HL-60 (cell line): ENCODE results near the gene PPHLN1.

Experiments used
- DNase-seq, 2 experiments: peaks; one replicate each; pipeline ENCODE4 v3.0.0-alpha.2; 2010 to 2020; ENCODE audit warnings: low read depth in 1 of 2, low spot score in 1 of 2
- H3K27ac ChIP-seq: fragments of 250-450 bp; sonication (Bioruptor Pico); replicated peaks from 2 replicates; pipeline ENCODE4 v1.5.1; 2020; ENCODE audit warnings: mild to moderate bottlenecking, moderate library complexity
- H3K27me3 ChIP-seq: fragments of 250-450 bp; sonication (Bioruptor Pico); 2 replicates; pipeline ENCODE4 v1.5.1; 2021; ENCODE audit warnings: mild to moderate bottlenecking, moderate library complexity; ENCODE audit not compliant: insufficient read depth, poor library complexity, severe bottlenecking
- H3K4me3 ChIP-seq: replicated peaks from 2 replicates; pipeline ENCODE4 v1.5.1; 2011; ENCODE audit warnings: mild to moderate bottlenecking, control low read depth, low read length; ENCODE audit not compliant: insufficient read depth
- CTCF ChIP-seq: IDR thresholded peaks from one replicate; pipeline ENCODE4 v1.5.1; 2011; ENCODE audit warnings: low read length, control low read depth, inconsistent platforms; ENCODE audit not compliant: insufficient read depth
- GABPA ChIP-seq: IDR thresholded peaks from 2 replicates; pipeline ENCODE4 v1.6.1; 2012; ENCODE audit warnings: low read depth
- POLR2AphosphoS5 ChIP-seq: IDR thresholded peaks from 2 replicates; pipeline ENCODE4 v1.6.1; 2012; ENCODE audit warnings: low read depth
- REST ChIP-seq: IDR thresholded peaks from 2 replicates; pipeline ENCODE4 v1.6.1; 2012; ENCODE audit warnings: low read depth; ENCODE audit not compliant: insufficient replicate concordance
- SPI1 ChIP-seq: IDR thresholded peaks from 2 replicates; pipeline ENCODE4 v1.6.1; 2012; ENCODE audit warnings: low read depth, mild to moderate bottlenecking, borderline replicate concordance

The PPHLN1 gene

GRCh38 chr12:42323856-42324255 is 2.1 kb upstream of the PPHLN1 start:
- DNase-seq = no peak
- TF ChIP-seq CTCF = no peak
- TF ChIP-seq POLR2AphosphoS5 = no peak
- no peak for TF ChIP-seq REST
- TF ChIP-seq SPI1 = no peak
- TF ChIP-seq GABPA = no peak
- Histone ChIP-seq H3K27ac (no peak overlapping the region), H3K27me3 (no peaks in the 10 kb centered on the region), H3K4me3 (no peak overlapping the region)

- TF ChIP-seq SPI1 (no peak), CTCF (no peak)
- H3K27me3 ChIP-seq = no peaks in the 10 kb centered on the region
- H3K4me3 ChIP-seq = peak overlapping the region; percentile 86
- peak overlapping the region; percentile 82 for H3K27ac ChIP-seq
- DNase-seq = no peak
Measured at GRCh38 chr12:42325326-42325652, 678 bp upstream of the PPHLN1 start.

- Histone ChIP-seq H3K27ac (peak overlapping the region; percentile 82), H3K27me3 (no peaks in the 10 kb centered on the region), H3K4me3 (peak overlapping the region; percentile 86)
- peak in 1 of 2 experiments; percentile 41 for DNase-seq
- TF ChIP-seq REST (no peak), CTCF (no peak), SPI1 (no peak), POLR2AphosphoS5 (no peak), GABPA (no peak)
Measured at GRCh38 chr12:42326541-42327226, 717 bp downstream of the PPHLN1 start.

GRCh38 chr12:42327227-42327590 is 1.2 kb downstream of the PPHLN1 start:
- TF ChIP-seq CTCF (no peak), GABPA (no peak), POLR2AphosphoS5 (no peak)
- no peak for DNase-seq
- Histone ChIP-seq H3K27ac (peak overlapping the region; percentile 82), H3K27me3 (no peaks in the 10 kb centered on the region), H3K4me3 (peak overlapping the region; percentile 86)
